ENCODE results near the gene GPSM3. TPM values are rescaled to one million over a fixed set of nuclear protein-coding genes. Genes with fewer than 3 reads are reported as not detected.
"Not testable (repeated sequence)": the region's sequence is repeated elsewhere in the genome, so short reads cannot be mapped to it uniquely, and the experiment has no call there.

Gene GPSM3
- total RNA-seq, 2 donors from 2014 or later: 12.9 to 25.0 TPM

DNA sequence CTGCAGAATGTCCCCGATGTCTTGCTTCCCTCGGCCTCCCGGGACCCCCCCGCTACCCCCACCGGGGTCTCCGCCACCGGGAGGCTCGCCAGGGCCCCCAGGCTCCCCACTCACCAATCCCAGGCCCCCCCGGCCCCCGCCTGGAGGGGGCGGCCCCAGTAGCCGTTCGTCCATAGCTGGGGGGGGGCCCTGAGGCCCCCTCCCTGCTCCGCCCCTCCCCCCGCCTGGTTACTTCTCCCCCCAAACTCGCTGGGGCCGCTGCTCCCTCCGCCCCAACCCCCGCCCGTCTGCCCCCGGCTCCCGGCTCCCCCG is 2.7 kb downstream of the GPSM3 start:
- Mint-ChIP-seq H3K27ac (peak overlapping the region; percentile 92), H3K27me3 (ENCODE audit: insufficient read depth) (no peaks in the 10 kb centered on the region), H3K4me1 (peaks cover 49% of the 10 kb centered on the region), H3K4me3 (peak overlapping the region; percentile 86), H3K36me3 (ENCODE audit: low read depth) (peaks cover 34% of the 10 kb centered on the region), H3K9me3 (no peaks in the 10 kb centered on the region)
- Histone ChIP-seq H3K4me1 (ENCODE audit: control insufficient read depth, insufficient read depth, low read length) (peaks cover 8% of the 10 kb centered on the region), H3K27me3 (ENCODE audit: control insufficient read depth, insufficient read depth, low read length, poor library complexity, severe bottlenecking) (no peaks in the 10 kb centered on the region), H3K9me3 (ENCODE audit: control insufficient read depth, low read length) (no peaks in the 10 kb centered on the region), H3K27ac (ENCODE audit: low read depth, low read length) (peak overlapping the region; percentile 32), H3K36me3 (ENCODE audit: control insufficient read depth, insufficient read depth, low read length) (peaks cover 19% of the 10 kb centered on the region), H3K9ac (ENCODE audit: extremely low read depth, low read length, poor library complexity, severe bottlenecking) (peak overlapping the region; percentile 80), H3K4me3 (ENCODE audit: low read length) (peak overlapping the region; percentile 88)
- TF ChIP-seq, protein P1, sequence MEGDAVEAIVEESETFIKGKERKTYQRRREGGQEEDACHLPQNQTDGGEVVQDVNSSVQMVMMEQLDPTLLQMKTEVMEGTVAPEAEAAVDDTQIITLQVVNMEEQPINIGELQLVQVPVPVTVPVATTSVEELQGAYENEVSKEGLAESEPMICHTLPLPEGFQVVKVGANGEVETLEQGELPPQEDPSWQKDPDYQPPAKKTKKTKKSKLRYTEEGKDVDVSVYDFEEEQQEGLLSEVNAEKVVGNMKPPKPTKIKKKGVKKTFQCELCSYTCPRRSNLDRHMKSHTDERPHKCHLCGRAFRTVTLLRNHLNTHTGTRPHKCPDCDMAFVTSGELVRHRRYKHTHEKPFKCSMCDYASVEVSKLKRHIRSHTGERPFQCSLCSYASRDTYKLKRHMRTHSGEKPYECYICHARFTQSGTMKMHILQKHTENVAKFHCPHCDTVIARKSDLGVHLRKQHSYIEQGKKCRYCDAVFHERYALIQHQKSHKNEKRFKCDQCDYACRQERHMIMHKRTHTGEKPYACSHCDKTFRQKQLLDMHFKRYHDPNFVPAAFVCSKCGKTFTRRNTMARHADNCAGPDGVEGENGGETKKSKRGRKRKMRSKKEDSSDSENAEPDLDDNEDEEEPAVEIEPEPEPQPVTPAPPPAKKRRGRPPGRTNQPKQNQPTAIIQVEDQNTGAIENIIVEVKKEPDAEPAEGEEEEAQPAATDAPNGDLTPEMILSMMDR (conservative IDR thresholded peaks at IDR 0.05): no peak
- no peak for DNase-seq
- WGBS, 2 experiments (ENCODE audit: insufficient coverage in 1 of 2, insufficient read length in 1 of 2): 0 to 18% methylated on average over 2 to 13 of the region's 23 CpGs

DNA sequence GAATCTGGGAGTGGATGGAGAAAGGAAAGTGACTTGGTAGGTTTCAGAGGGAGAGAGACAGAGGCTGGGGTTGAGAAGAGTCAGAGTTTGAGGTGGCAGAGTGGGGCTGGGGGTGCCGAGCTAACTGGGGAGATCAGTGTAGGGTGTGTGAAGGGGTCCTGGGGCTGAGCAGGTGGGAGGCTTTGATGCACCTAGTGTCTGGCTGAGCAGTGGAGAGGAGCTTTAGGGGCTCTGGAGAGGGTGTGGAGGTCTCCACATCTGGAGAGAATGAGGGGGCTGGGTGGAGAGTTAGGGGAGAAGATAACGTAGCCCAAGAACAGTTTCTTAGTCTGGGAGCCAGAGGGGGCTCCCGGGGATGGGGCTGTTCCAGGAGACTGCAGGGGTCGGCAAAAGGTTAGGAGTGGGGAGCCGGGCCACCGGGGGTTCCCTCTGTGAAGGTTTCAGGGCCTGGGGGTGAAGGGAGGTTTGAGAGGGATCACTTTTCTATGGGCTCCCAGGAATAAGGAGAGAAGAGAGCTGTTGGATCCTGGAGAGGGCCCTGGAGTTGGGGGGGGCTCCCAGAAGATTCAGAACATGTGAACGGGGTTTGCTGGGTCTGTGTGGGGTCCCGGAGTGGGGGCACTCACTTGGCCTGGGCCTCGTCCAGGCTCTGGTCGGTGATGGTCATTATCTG is 3.2 kb downstream of the GPSM3 start:
- TF ChIP-seq, protein P1 (conservative IDR thresholded peaks at IDR 0.05): no peak
- H3K27me3 ChIP-seq (ENCODE audit: control insufficient read depth, insufficient read depth, low read length, poor library complexity, severe bottlenecking): no peaks in the 10 kb centered on the region
- H3K27ac Mint-ChIP-seq: peak overlapping the region; percentile 92
- H3K4me1 Mint-ChIP-seq: peaks cover 47% of the 10 kb centered on the region
- H3K9me3 Mint-ChIP-seq: no peaks in the 10 kb centered on the region
- DNase-seq: no peak
- H3K9me3 ChIP-seq (ENCODE audit: control insufficient read depth, low read length): no peaks in the 10 kb centered on the region
- peaks cover 8% of the 10 kb centered on the region for H3K4me1 ChIP-seq (ENCODE audit: control insufficient read depth, insufficient read depth, low read length)
- H3K27me3 Mint-ChIP-seq (ENCODE audit: insufficient read depth): no peaks in the 10 kb centered on the region
- peak overlapping the region; percentile 86 for H3K4me3 Mint-ChIP-seq
- H3K36me3 ChIP-seq (ENCODE audit: control insufficient read depth, insufficient read depth, low read length): peaks cover 19% of the 10 kb centered on the region
- 3 to 6% methylated on average over 7 to 10 of the region's 10 CpGs for WGBS, 2 experiments (ENCODE audit: insufficient coverage in 1 of 2, insufficient read length in 1 of 2)
- H3K9ac ChIP-seq (ENCODE audit: extremely low read depth, low read length, poor library complexity, severe bottlenecking): peak overlapping the region; percentile 80
- H3K36me3 Mint-ChIP-seq (ENCODE audit: low read depth): peaks cover 34% of the 10 kb centered on the region
- peak overlapping the region; percentile 36 for H3K27ac ChIP-seq (ENCODE audit: low read depth, low read length)
- H3K4me3 ChIP-seq (ENCODE audit: low read length): peak overlapping the region; percentile 88

DNA sequence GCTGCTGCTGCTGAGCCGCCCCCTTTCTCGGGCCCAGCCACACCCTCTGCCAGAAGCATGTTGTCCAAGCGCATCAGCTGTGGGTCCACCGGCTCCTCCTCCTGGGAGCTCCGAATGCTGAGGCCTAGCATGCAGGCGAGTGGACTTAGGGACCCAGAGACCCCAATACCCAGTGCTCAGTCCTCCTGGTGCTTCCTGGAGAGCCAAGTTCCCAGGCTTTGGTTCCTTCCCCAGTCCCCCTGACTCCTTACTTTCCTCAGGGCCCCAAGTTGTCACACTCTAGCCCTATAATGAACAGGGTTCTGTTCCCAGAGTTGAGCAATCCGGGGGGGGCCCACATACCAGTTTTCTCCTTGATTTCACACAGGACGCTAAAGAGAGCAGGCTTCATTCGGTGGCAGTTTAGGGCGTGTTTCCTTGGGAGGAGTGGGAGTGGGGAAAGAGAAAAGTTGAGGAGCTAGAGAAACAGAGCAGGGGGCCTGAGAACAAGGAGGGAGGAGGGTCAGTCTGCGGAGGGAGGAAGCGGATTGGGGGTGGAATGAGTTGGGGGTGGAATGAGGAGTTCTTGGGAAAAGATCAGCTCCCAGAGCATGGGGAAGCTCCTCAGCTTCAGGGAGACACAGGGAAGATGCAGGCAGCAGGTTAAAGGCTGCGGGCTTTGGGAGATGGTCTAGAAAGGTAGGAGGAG is 3.9 kb downstream of the GPSM3 start:
- Mint-ChIP-seq H3K36me3 (ENCODE audit: low read depth) (peaks cover 34% of the 10 kb centered on the region), H3K9me3 (no peaks in the 10 kb centered on the region), H3K27ac (peak overlapping the region; percentile 92), H3K27me3 (ENCODE audit: insufficient read depth) (no peaks in the 10 kb centered on the region), H3K4me3 (peak overlapping the region; percentile 86), H3K4me1 (peaks cover 43% of the 10 kb centered on the region)
- Histone ChIP-seq H3K9me3 (ENCODE audit: control insufficient read depth, low read length) (no peaks in the 10 kb centered on the region), H3K9ac (ENCODE audit: extremely low read depth, low read length, poor library complexity, severe bottlenecking) (peak overlapping the region; percentile 80), H3K27ac (ENCODE audit: low read depth, low read length) (peak overlapping the region; percentile 36), H3K27me3 (ENCODE audit: control insufficient read depth, insufficient read depth, low read length, poor library complexity, severe bottlenecking) (no peaks in the 10 kb centered on the region), H3K4me3 (ENCODE audit: low read length) (peak overlapping the region; percentile 88), H3K4me1 (ENCODE audit: control insufficient read depth, insufficient read depth, low read length) (peaks cover 8% of the 10 kb centered on the region), H3K36me3 (ENCODE audit: control insufficient read depth, insufficient read depth, low read length) (peaks cover 21% of the 10 kb centered on the region)
- no peak for DNase-seq
- TF ChIP-seq, protein P1 (conservative IDR thresholded peaks at IDR 0.05): no peak
- WGBS, 2 experiments (ENCODE audit: insufficient coverage in 1 of 2, insufficient read length in 1 of 2): 52 to 59% methylated on average over 6 to 11 of the region's 13 CpGs

- H3K4me1 Mint-ChIP-seq: peaks cover 40% of the 10 kb centered on the region
- H3K27ac Mint-ChIP-seq: peak overlapping the region; percentile 15
- not testable (repeated sequence) for H3K4me1 ChIP-seq (ENCODE audit: control insufficient read depth, insufficient read depth, low read length); H3K27me3 ChIP-seq (ENCODE audit: control insufficient read depth, insufficient read depth, low read length, poor library complexity, severe bottlenecking); H3K9me3 ChIP-seq (ENCODE audit: control insufficient read depth, low read length); H3K27me3 Mint-ChIP-seq (ENCODE audit: insufficient read depth); H3K9ac ChIP-seq (ENCODE audit: extremely low read depth, low read length, poor library complexity, severe bottlenecking); H3K9me3 Mint-ChIP-seq; DNase-seq; H3K27ac ChIP-seq (ENCODE audit: low read depth, low read length)
- Histone ChIP-seq H3K36me3 (ENCODE audit: control insufficient read depth, insufficient read depth, low read length) (peaks cover 21% of the 10 kb centered on the region), H3K4me3 (ENCODE audit: low read length) (peak overlapping the region; percentile 88)
- H3K36me3 Mint-ChIP-seq (ENCODE audit: low read depth): peaks cover 37% of the 10 kb centered on the region
- WGBS, 2 experiments (ENCODE audit: insufficient coverage in 1 of 2, insufficient read length in 1 of 2): 94% methylated on average over 14 of the region's 18 CpGs; no CpG with 5 or more reads in 1 of the 2 experiments
- peak overlapping the region; percentile 86 for H3K4me3 Mint-ChIP-seq
Measured at GRCh38 chr6:32187725-32188380, 4.6 kb downstream of the GPSM3 start.
